ENCODE measurements around the gene M6PR. TPM values are rescaled to one million over a fixed set of nuclear protein-coding genes. Genes with fewer than 3 reads are reported as not detected.

The M6PR gene
- total and polyA plus RNA-seq, 4 experiments from 2014 or later: 226 to 502 (median 305) TPM

GRCh38 chr12:8989413-8989812 is 40.0 kb upstream of the M6PR start, which contains the start of gene KLRG1:
TSS of gene KLRG1 (plus strand) at chr12:8989546. CDS start at chr12:8989636, 90 bp downstream.
- Histone ChIP-seq H3K4me1 (ENCODE audit: insufficient read depth, low read length) (peaks cover 76% of the 10 kb centered on the region), H3K27me3 (ENCODE audit: insufficient read depth, low read length) (no peaks in the 10 kb centered on the region), H3K4me3 (ENCODE audit: low read length in 2 of 2) (peak within 1 kb of the TSS in 1 of 2 donors; percentile 22), H3K36me3 (ENCODE audit: insufficient read depth, low read length) (no peaks in the 10 kb centered on the region), H3K27ac (ENCODE audit: low read depth, low read length) (peak within 1 kb of the TSS; percentile 24), H3K9me3 (ENCODE audit: control insufficient read depth in 1 of 2, low read length in 2 of 2) (no peaks in the 10 kb centered on the region)
- peaks cover 0 to 6% (median 3%) of the 10 kb centered on the region in 8 donors for H3K9me3 Mint-ChIP-seq
- ChIA-PET CTCF (ENCODE audit: partially characterized antibody) (interaction anchor here (1.7 to 2.9 kb wide), 3 partner anchors 9 to 38 kb away, joined by 5 to 12 read pairs (median 8); no protein-coding TSS in a partner anchor), POLR2A (ENCODE audit: partially characterized antibody) (interaction anchor here (0.7 to 3.4 kb wide), 8 partner anchors 8 to 345 kb away, joined by 3 to 25 read pairs (median 4); no protein-coding TSS in a partner anchor)
- peaks cover 3 to 15% of the 10 kb centered on the region in 2 donors for H3K36me3 Mint-ChIP-seq
- DNase-seq: peak in 4 of 5 donors; percentile 15 to 57 (median 26)
- no peaks in the 10 kb centered on the region for H3K27me3 Mint-ChIP-seq
- H3K4me1 Mint-ChIP-seq: peaks cover 46 to 72% (median 57%) of the 10 kb centered on the region in 4 donors
- peak within 1 kb of the TSS; percentile 86 to 96 (median 92) for H3K27ac Mint-ChIP-seq
- peak within 1 kb of the TSS; percentile 66 to 99 (median 89) for H3K4me3 Mint-ChIP-seq
- intact Hi-C loops (cut with micrococcal nuclease): loop anchor here (1.0 to 2.0 kb wide), 3 partner anchors 35 to 50 kb away; no protein-coding TSS in a partner anchor

DNA sequence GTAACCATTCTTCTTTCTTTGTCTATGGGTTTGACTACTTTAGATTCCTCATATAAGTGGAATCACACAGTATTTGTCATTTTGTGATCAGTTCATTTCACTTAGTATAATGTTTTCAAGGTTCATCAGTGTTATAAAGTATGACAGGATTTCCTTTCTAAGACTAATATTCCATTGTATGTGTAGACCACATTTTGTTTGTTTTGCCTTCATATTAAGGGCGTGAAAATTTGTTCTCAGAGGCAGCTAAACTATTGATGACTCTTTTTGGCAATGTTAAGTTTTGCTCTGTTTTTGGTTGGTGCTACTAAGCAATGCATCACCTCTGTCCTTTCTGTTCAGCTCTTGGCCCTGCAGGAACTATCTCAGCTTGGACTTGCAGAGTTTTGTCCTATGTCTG is 38.2 kb upstream of the M6PR start:
- peaks cover 69% of the 10 kb centered on the region for H3K4me1 ChIP-seq (ENCODE audit: insufficient read depth, low read length)
- peaks cover 45 to 61% (median 50%) of the 10 kb centered on the region in 4 donors for H3K4me1 Mint-ChIP-seq

GRCh38 chr12:8987163-8987562 is 37.7 kb upstream of the M6PR start:
- ChIA-PET POLR2A (ENCODE audit: partially characterized antibody) (interaction anchor here (0.6 to 3.4 kb wide), 12 partner anchors 9 to 63 kb away, joined by 3 to 25 read pairs (median 6); partner anchors contain the start of gene M6PR), CTCF (ENCODE audit: partially characterized antibody) (interaction anchor here (1.2 to 2.9 kb wide), 4 partner anchors 34 to 62 kb away, joined by 3 to 12 read pairs (median 7); no protein-coding TSS in a partner anchor)
- H3K9me3 ChIP-seq (ENCODE audit: control insufficient read depth in 1 of 2, low read length in 2 of 2): no peaks in the 10 kb centered on the region
- DNase-seq: no peak
- peak overlapping the region; percentile 80 to 92 (median 88) for H3K27ac Mint-ChIP-seq
- H3K9me3 Mint-ChIP-seq: peaks cover 0 to 9% (median 4%) of the 10 kb centered on the region in 8 donors
- H3K27ac ChIP-seq (ENCODE audit: low read depth, low read length): peak overlapping the region; percentile 41
- H3K4me1 ChIP-seq (ENCODE audit: insufficient read depth, low read length): peaks cover 66% of the 10 kb centered on the region
- peaks cover 43 to 57% (median 47%) of the 10 kb centered on the region in 4 donors for H3K4me1 Mint-ChIP-seq
- peaks cover 5 to 8% of the 10 kb centered on the region in 2 donors for H3K36me3 Mint-ChIP-seq
- H3K4me3 ChIP-seq (ENCODE audit: low read length in 2 of 2): no peak overlapping the region
- no peaks in the 10 kb centered on the region for H3K27me3 ChIP-seq (ENCODE audit: insufficient read depth, low read length)
- no peaks in the 10 kb centered on the region for H3K27me3 Mint-ChIP-seq
- peak overlapping the region in 7 of 8 donors; percentile 62 to 90 (median 76) for H3K4me3 Mint-ChIP-seq
- H3K36me3 ChIP-seq (ENCODE audit: insufficient read depth, low read length): no peaks in the 10 kb centered on the region
- intact Hi-C loops (cut with micrococcal nuclease): loop anchor here (1.0 kb wide), 1 partner anchor 38 kb away; no protein-coding TSS in a partner anchor

More for the DNA sequence above, 38.2 kb upstream of the M6PR start:
- Mint-ChIP-seq H3K27ac (peak overlapping the region; percentile 80 to 92 (median 88)), H3K4me3 (peak overlapping the region in 7 of 8 donors; percentile 62 to 90 (median 76)), H3K9me3 (peaks cover 0 to 9% (median 4%) of the 10 kb centered on the region in 8 donors), H3K36me3 (peaks cover 5 to 9% of the 10 kb centered on the region in 2 donors), H3K27me3 (no peaks in the 10 kb centered on the region)
- Histone ChIP-seq H3K27ac (ENCODE audit: low read depth, low read length) (peak overlapping the region; percentile 41), H3K36me3 (ENCODE audit: insufficient read depth, low read length) (no peaks in the 10 kb centered on the region), H3K9me3 (ENCODE audit: control insufficient read depth in 1 of 2, low read length in 2 of 2) (no peaks in the 10 kb centered on the region), H3K4me3 (ENCODE audit: low read length in 2 of 2) (peak overlapping the region in 1 of 2 donors; percentile 22), H3K27me3 (ENCODE audit: insufficient read depth, low read length) (no peaks in the 10 kb centered on the region)
- POLR2A ChIA-PET (ENCODE audit: partially characterized antibody): interaction anchor here (0.6 to 3.4 kb wide), 16 partner anchors 8 to 62 kb away, joined by 3 to 25 read pairs (median 6); partner anchors contain the start of gene M6PR
- DNase-seq: peak in 2 of 5 donors; percentile 6 to 16
- intact Hi-C loops (cut with micrococcal nuclease): loop anchor here (1.0 to 2.0 kb wide), 2 partner anchors 37 to 38 kb away; no protein-coding TSS in a partner anchor
- CTCF ChIA-PET (ENCODE audit: partially characterized antibody): interaction anchor here (1.2 to 2.9 kb wide), 6 partner anchors 11 to 61 kb away, joined by 3 to 12 read pairs (median 7); no protein-coding TSS in a partner anchor

DNA sequence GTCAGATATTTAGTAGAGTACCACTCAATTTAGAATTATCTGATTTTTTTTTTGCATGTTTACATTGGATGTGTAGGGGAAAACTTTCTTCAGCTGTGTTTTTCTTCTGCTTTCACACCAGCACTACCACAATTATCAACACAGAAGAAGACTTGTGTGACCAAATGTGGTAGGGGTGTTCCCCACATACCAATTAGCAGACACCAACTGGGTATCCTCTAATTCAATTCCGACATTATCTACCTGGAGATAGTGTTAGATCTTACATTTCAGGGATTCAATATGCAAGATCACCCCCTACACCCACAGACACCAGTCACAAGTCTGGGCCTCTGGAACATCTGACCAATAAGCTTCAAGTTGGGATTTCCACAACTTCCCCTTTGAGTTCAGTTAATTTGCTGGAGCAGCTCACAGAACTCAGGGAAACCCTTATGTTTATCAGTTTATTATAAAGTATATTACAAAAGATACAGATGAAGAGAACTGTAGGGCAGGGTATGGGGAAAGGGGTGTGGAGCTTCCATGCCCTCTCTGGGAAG is 35.8 kb upstream of the M6PR start:
- H3K4me3 Mint-ChIP-seq: no peak overlapping the region
- H3K4me3 ChIP-seq (ENCODE audit: low read length in 2 of 2): no peak overlapping the region
- peaks cover 10 to 14% of the 10 kb centered on the region in 2 donors for H3K36me3 Mint-ChIP-seq
- peak overlapping the region in 5 of 7 donors; percentile 12 to 70 (median 24) for H3K27ac Mint-ChIP-seq
- DNase-seq: no peak
- ChIA-PET CTCF (ENCODE audit: partially characterized antibody) (no interaction called here), POLR2A (ENCODE audit: partially characterized antibody) (interaction anchor here (1.4 to 3.3 kb wide), 3 partner anchors 15 to 35 kb away, joined by 3 to 14 read pairs (median 3); no protein-coding TSS in a partner anchor)
- no peaks in the 10 kb centered on the region for H3K27me3 ChIP-seq (ENCODE audit: insufficient read depth, low read length)
- intact Hi-C loops (cut with micrococcal nuclease): no loop called here
- peaks cover 0 to 6% of the 10 kb centered on the region in 2 donors for H3K9me3 ChIP-seq (ENCODE audit: control insufficient read depth in 1 of 2, low read length in 2 of 2)
- no peaks in the 10 kb centered on the region for H3K27me3 Mint-ChIP-seq
- no peaks in the 10 kb centered on the region for H3K36me3 ChIP-seq (ENCODE audit: insufficient read depth, low read length)
- H3K4me1 ChIP-seq (ENCODE audit: insufficient read depth, low read length): peaks cover 49% of the 10 kb centered on the region
- H3K4me1 Mint-ChIP-seq: peaks cover 40 to 55% (median 42%) of the 10 kb centered on the region in 4 donors
- peaks cover 0 to 19% (median 11%) of the 10 kb centered on the region in 8 donors for H3K9me3 Mint-ChIP-seq
- H3K27ac ChIP-seq (ENCODE audit: low read depth, low read length): no peak overlapping the region

GRCh38 chr12:8980137-8980536 is 30.7 kb upstream of the M6PR start:
- intact Hi-C loops (cut with micrococcal nuclease): no loop called here
- Histone ChIP-seq H3K4me1 (ENCODE audit: insufficient read depth, low read length) (no peaks in the 10 kb centered on the region), H3K9me3 (ENCODE audit: control insufficient read depth in 1 of 2, low read length in 2 of 2) (peaks cover 0 to 7% of the 10 kb centered on the region in 2 donors), H3K27me3 (ENCODE audit: insufficient read depth, low read length) (no peaks in the 10 kb centered on the region), H3K36me3 (ENCODE audit: insufficient read depth, low read length) (no peaks in the 10 kb centered on the region), H3K4me3 (ENCODE audit: low read length in 2 of 2) (no peak overlapping the region), H3K27ac (ENCODE audit: low read depth, low read length) (no peak overlapping the region)
- no peaks in the 10 kb centered on the region for H3K27me3 Mint-ChIP-seq
- peaks cover 7 to 20% (median 13%) of the 10 kb centered on the region in 4 donors for H3K4me1 Mint-ChIP-seq
- no peak overlapping the region for H3K27ac Mint-ChIP-seq
- H3K9me3 Mint-ChIP-seq: peaks cover 0 to 48% (median 33%) of the 10 kb centered on the region in 8 donors
- H3K36me3 Mint-ChIP-seq: peaks cover 23 to 43% of the 10 kb centered on the region in 2 donors
- no peak for DNase-seq
- ChIA-PET CTCF (ENCODE audit: partially characterized antibody) (interaction anchor here (1.0 kb wide), 1 partner anchor 9 kb away, joined by 3 read pairs; no protein-coding TSS in a partner anchor), POLR2A (ENCODE audit: partially characterized antibody) (interaction anchor here (1.0 to 1.2 kb wide), 3 partner anchors 8 to 14 kb away, joined by 3 read pairs; no protein-coding TSS in a partner anchor)
- no peak overlapping the region for H3K4me3 Mint-ChIP-seq

GRCh38 chr12:8970432-8970831 is 21.0 kb upstream of the M6PR start:
- peaks cover 20 to 25% of the 10 kb centered on the region in 2 donors for H3K36me3 Mint-ChIP-seq

More at GRCh38 chr12:8970432-8970831, 21.0 kb upstream of the M6PR start:
- peaks cover 5 to 12% of the 10 kb centered on the region in 2 donors for H3K9me3 ChIP-seq (ENCODE audit: control insufficient read depth in 1 of 2, low read length in 2 of 2)
- CTCF ChIA-PET (ENCODE audit: partially characterized antibody): interaction anchor here (1.3 kb wide), 1 partner anchor 9 kb away, joined by 3 read pairs; no protein-coding TSS in a partner anchor
- no peak for DNase-seq
- Mint-ChIP-seq H3K4me3 (peak overlapping the region in 1 of 8 donors; percentile 47), H3K9me3 (peaks cover 0 to 51% (median 31%) of the 10 kb centered on the region in 8 donors), H3K27ac (peak overlapping the region in 5 of 7 donors; percentile 8 to 70 (median 50)), H3K4me1 (peaks cover 8 to 13% (median 12%) of the 10 kb centered on the region in 4 donors), H3K27me3 (no peaks in the 10 kb centered on the region)
- H3K4me1 ChIP-seq (ENCODE audit: insufficient read depth, low read length): peaks cover 13% of the 10 kb centered on the region
- H3K4me3 ChIP-seq (ENCODE audit: low read length in 2 of 2): no peak overlapping the region
- H3K27me3 ChIP-seq (ENCODE audit: insufficient read depth, low read length): no peaks in the 10 kb centered on the region
- intact Hi-C loops (cut with micrococcal nuclease): no loop called here
- H3K36me3 ChIP-seq (ENCODE audit: insufficient read depth, low read length): no peaks in the 10 kb centered on the region
- POLR2A ChIA-PET (ENCODE audit: partially characterized antibody): interaction anchor here (1.0 to 2.5 kb wide), 4 partner anchors 10 to 21 kb away, joined by 3 to 9 read pairs (median 4); partner anchors contain the start of gene M6PR
- H3K27ac ChIP-seq (ENCODE audit: low read depth, low read length): no peak overlapping the region

All from CD4-positive, alpha-beta memory T cell (primary cell).